Esophagus muscularis mucosa (tissue), 4 donors: Measurements from ENCODE around the gene TANC1. TPM values are rescaled to one million over a fixed set of nuclear protein-coding genes. Genes with fewer than 3 reads are reported as not detected.

Experiments
- DNase-seq: peaks from one replicate; pipeline ENCODE4 v3.0.0-alpha.2; 2017; ENCODE audit errors: extremely low spot score
- H3K27ac ChIP-seq, 4 donors: fragments of 200-600 bp; sonication (generic); replicated peaks in 1 of 4; 1 replicate in 3 of 4; 2 replicates in 1 of 4; pipeline ENCODE4 v1.5.1; 2016 to 2019; ENCODE audit warnings: mild to moderate bottlenecking in 1 of 4
- H3K27me3 ChIP-seq, 4 donors: fragments of 200-600 bp; sonication (generic); one replicate each; pipeline versions ENCODE4 v1.5.1 to v1.6.0; 2016 to 2019
- H3K36me3 ChIP-seq, 4 donors: fragments of 200-600 bp; sonication (generic); one replicate each; pipeline ENCODE4 v1.5.1; 2016 to 2019
- H3K4me1 ChIP-seq, 4 donors: fragments of 200-600 bp; sonication (generic); one replicate each; pipeline ENCODE4 v1.5.1; 2016 to 2019
- H3K4me3 ChIP-seq, 4 donors: fragments of 200-600 bp; sonication (generic); 1 replicate in 2 of 4; 2 replicates in 2 of 4; pipeline ENCODE4 v1.5.1; 2016 to 2019; ENCODE audit warnings: mild to moderate bottlenecking in 4 of 4, moderate library complexity in 1 of 4
- H3K9me3 ChIP-seq, 4 donors: fragments of 200-600 bp; sonication (generic); 1 replicate in 3 of 4; 2 replicates in 1 of 4; pipeline ENCODE4 v1.5.1; 2016 to 2019
- CTCF ChIP-seq, 3 experiments: fragments of 200-600 bp in 2 of 3; fragments of 450-650 bp in 1 of 3; sonication (generic) in 2 of 3; IDR thresholded peaks; one replicate each; pipeline ENCODE4 v1.5.1; 2017 to 2019; ENCODE audit warnings: antibody characterized with exemption in 3 of 3, mild to moderate bottlenecking in 2 of 3, moderate library complexity in 1 of 3
- EP300 ChIP-seq: sonication (generic); formaldehyde crosslinking; IDR thresholded peaks from one replicate; pipeline ENCODE4 v1.6.1; 2017; ENCODE audit warnings: antibody characterized with exemption
- POLR2A ChIP-seq: fragments of 450-650 bp; IDR thresholded peaks from one replicate; pipeline ENCODE4 v1.6.1; 2017; ENCODE audit warnings: antibody characterized with exemption, moderate library complexity, mild to moderate bottlenecking, low read depth
- POLR2AphosphoS5 ChIP-seq, 2 donors: sonication (generic); formaldehyde crosslinking; IDR thresholded peaks; one replicate each; pipeline ENCODE4 v1.6.1; 2017; ENCODE audit warnings: antibody characterized with exemption in 2 of 2
- WGBS: methylation state at CpG from one replicate; pipeline ENCODE4 v1.1.5; 2018; 5-methylcytosine and 5-hydroxymethylcytosine counted together
- intact Hi-C: fragments of 100-400 bp; cut with DNase I; formaldehyde crosslinking; loops from one replicate; pipeline ENCODE4 v1.15.1; 2023
- total RNA-seq, 4 donors: library from RNA; depleted of rRNA; stranded (reverse); fragments of >200 nt; gene quantifications; one replicate each; pipeline versions ENCODE4 v1.1.0 to v1.2.1, GENCODE V29; 2016

TANC1 gene
- total RNA-seq, 4 donors from 2014 or later = 34.3 to 54.0 (median 52.9) TPM

DNA sequence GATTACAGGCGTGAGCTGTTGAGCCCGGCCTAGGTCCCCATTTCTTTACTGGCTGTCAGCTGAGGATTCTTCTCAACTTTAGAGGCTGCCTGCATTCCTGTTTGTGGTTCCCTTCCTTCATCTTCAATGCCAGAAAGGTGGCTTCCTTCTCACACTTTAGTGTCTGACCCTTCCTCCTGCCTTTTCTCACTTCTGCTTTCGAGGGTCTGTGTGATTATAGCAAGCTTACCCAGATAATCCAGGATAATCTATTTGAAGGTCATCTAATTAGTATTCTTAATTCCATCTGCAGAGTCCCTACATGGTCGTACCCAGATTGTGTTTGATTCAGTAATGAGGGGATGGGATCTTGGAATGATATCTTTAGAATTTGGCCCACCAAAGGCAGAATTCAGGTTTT, 157.4 kb downstream of the TANC1 start:
- H3K4me3 ChIP-seq = no peak overlapping the region
- 81% methylated on average over 4 of the region's 4 CpGs for WGBS
- peak overlapping the region in 1 of 4 donors; percentile 30 for H3K27ac ChIP-seq
- intact Hi-C loops = no loop called here
- TF ChIP-seq EP300 = no peak
- no peak for TF ChIP-seq POLR2AphosphoS5 (IDR thresholded peaks at IDR 0.05)
- TF ChIP-seq CTCF (IDR thresholded peaks at IDR 0.05) = no peak
- no peak for TF ChIP-seq POLR2A
- no peaks in the 10 kb centered on the region for H3K9me3 ChIP-seq
- H3K27me3 ChIP-seq = no peaks in the 10 kb centered on the region
- peaks cover 53 to 67% (median 62%) of the 10 kb centered on the region in 4 donors for H3K4me1 ChIP-seq
- no peak for DNase-seq
- H3K36me3 ChIP-seq = no peaks in the 10 kb centered on the region

DNA sequence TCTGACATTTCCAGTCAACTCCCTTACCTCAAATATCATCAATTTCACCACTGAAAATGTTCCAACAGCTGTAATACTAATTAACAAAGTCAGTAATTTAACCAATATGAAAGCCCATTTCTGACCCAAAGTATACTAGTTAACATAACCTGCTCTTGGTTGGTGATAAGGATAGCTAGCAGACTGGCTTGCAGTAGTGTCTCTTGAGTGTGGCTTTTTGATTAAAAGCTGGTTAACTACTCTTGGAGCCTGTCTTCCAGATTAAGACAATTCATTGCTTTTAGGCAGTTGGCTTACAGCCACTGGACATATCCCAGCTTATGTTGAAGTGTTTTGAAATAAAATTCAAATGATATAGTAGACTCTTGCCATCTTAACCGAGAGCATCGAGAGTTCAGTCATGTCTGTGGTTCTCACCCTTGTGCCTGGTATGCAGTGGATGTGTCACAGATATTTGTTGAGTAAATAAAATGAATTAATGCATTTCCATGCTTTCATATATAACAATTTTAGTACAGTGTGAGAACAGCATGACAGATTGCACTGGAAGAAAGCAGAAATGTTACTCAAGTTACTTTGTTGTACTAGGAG, 158.1 kb downstream of the TANC1 start:
- DNase-seq = no peak
- Histone ChIP-seq H3K27me3 (no peaks in the 10 kb centered on the region), H3K4me1 (peaks cover 60 to 66% (median 63%) of the 10 kb centered on the region in 4 donors), H3K4me3 (no peak overlapping the region), H3K27ac (no peak overlapping the region), H3K36me3 (no peaks in the 10 kb centered on the region), H3K9me3 (no peaks in the 10 kb centered on the region)
- TF ChIP-seq EP300 (no peak), POLR2AphosphoS5 (IDR thresholded peaks at IDR 0.05) (no peak), POLR2A (no peak), CTCF (IDR thresholded peaks at IDR 0.05) (no peak)
- 58% methylated on average over 2 of the region's 2 CpGs for WGBS
- intact Hi-C loops = no loop called here

DNA sequence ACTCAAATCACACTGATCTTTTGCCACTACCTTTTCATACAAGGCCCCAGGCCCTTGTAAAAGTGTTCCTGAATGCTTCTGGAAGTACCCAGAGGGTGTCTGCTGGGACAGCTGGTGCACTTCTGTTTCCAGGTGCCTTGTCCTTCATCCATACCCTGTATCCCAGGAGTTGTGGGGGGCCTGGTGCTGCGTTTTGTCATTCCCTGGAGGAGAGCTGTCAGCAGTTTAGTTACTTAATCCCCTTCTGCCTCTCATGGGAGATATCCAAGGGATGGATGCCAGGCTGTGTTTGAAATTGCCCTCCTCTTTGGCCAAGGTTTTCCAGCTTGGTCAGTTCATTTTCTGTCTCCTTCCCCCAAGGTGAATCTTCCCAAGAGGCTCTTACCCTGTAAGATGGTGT, 159.8 kb downstream of the TANC1 start:
- DNase-seq = no peak
- Histone ChIP-seq H3K4me1 (peaks cover 67 to 79% (median 71%) of the 10 kb centered on the region in 4 donors), H3K36me3 (no peaks in the 10 kb centered on the region), H3K9me3 (no peaks in the 10 kb centered on the region), H3K4me3 (no peak overlapping the region), H3K27ac (no peak overlapping the region), H3K27me3 (no peaks in the 10 kb centered on the region)
- intact Hi-C loops = no loop called here
- 75% methylated on average over 1 of the region's 1 CpG for WGBS
- no peak for TF ChIP-seq CTCF (IDR thresholded peaks at IDR 0.05)
- TF ChIP-seq POLR2AphosphoS5 (IDR thresholded peaks at IDR 0.05) = no peak
- TF ChIP-seq EP300 = no peak
- no peak for TF ChIP-seq POLR2A

GRCh38 chr2:159129269-159129668, 160.8 kb downstream of the TANC1 start:
- no peak for DNase-seq
- H3K27me3 ChIP-seq = no peaks in the 10 kb centered on the region
- WGBS = 80% methylated on average over 1 of the region's 1 CpG
- H3K4me1 ChIP-seq = peaks cover 60 to 71% (median 64%) of the 10 kb centered on the region in 4 donors
- H3K36me3 ChIP-seq = no peaks in the 10 kb centered on the region
- H3K9me3 ChIP-seq = no peaks in the 10 kb centered on the region
- TF ChIP-seq POLR2A (no peak), POLR2AphosphoS5 (IDR thresholded peaks at IDR 0.05) (no peak), CTCF (IDR thresholded peaks at IDR 0.05) (no peak), EP300 (no peak)
- intact Hi-C loops = no loop called here
- H3K27ac ChIP-seq = no peak overlapping the region
- H3K4me3 ChIP-seq = no peak overlapping the region

- no peaks in the 10 kb centered on the region for H3K9me3 ChIP-seq
- no peaks in the 10 kb centered on the region for H3K36me3 ChIP-seq
- H3K4me3 ChIP-seq = no peak overlapping the region
- peaks cover 58 to 71% (median 61%) of the 10 kb centered on the region in 4 donors for H3K4me1 ChIP-seq
- intact Hi-C loops = no loop called here
- 68% methylated on average over 13 of the region's 13 CpGs for WGBS
- H3K27ac ChIP-seq = no peak overlapping the region
- no peak for DNase-seq
- TF ChIP-seq CTCF (IDR thresholded peaks at IDR 0.05) (no peak), EP300 (no peak), POLR2A (no peak), POLR2AphosphoS5 (IDR thresholded peaks at IDR 0.05) (no peak)
- no peaks in the 10 kb centered on the region for H3K27me3 ChIP-seq
Observed at GRCh38 chr2:159129824-159130223, 161.4 kb downstream of the TANC1 start.
